GM12892 (cell line): ENCODE measurements around the gene FAM98B.

Experiments
- POLR2A ChIP-seq: IDR thresholded peaks from 2 replicates; pipeline ENCODE4 v1.6.1; 2011; ENCODE audit warnings: low read depth, low read length, control low read depth
- POLR2AphosphoS5 ChIP-seq: IDR thresholded peaks from 2 replicates; pipeline ENCODE4 v1.6.1; 2011; ENCODE audit warnings: low read depth, low read length, control low read depth

GRCh38 chr15:38525489-38525888 is 71.6 kb downstream of the FAM98B start:
- TF ChIP-seq POLR2A (no peak), POLR2AphosphoS5 (no peak)
